GM10847 (cell line): ENCODE data around the gene SMAD6.

Experiments
- POLR2A ChIP-seq: IDR thresholded peaks from 2 replicates; pipeline ENCODE4 v1.6.1; 2011; ENCODE audit not compliant: insufficient read length; ENCODE audit errors: extremely low read depth

The SMAD6 gene

GRCh38 chr15:66721020-66721419 lies 19.0 kb downstream of the SMAD6 start:
- TF ChIP-seq POLR2A = no peak

- no peak for TF ChIP-seq POLR2A
These were observed 19.5 kb downstream of the SMAD6 start for GRCh38 chr15:66721501-66721937.

DNA sequence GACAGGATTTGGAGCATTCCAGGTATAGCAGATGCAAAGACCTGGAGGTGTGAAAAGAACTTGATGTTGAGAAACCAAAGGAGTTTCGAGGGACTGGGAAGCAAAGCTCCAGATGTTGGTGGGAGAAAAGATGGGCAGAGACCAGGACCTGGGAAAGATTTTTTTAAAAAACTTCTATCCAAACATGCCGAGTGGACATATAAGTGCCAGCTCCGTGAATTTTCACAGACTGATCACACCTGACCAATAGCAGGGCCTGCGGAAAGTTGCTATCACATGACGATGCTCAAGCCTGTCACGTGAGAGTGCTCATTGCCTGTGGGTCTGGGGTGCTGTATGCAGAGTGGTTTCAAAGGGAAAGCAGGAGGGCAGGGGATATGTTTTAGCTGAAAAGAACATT lies 19.9 kb downstream of the SMAD6 start:
- TF ChIP-seq POLR2A = no peak

DNA sequence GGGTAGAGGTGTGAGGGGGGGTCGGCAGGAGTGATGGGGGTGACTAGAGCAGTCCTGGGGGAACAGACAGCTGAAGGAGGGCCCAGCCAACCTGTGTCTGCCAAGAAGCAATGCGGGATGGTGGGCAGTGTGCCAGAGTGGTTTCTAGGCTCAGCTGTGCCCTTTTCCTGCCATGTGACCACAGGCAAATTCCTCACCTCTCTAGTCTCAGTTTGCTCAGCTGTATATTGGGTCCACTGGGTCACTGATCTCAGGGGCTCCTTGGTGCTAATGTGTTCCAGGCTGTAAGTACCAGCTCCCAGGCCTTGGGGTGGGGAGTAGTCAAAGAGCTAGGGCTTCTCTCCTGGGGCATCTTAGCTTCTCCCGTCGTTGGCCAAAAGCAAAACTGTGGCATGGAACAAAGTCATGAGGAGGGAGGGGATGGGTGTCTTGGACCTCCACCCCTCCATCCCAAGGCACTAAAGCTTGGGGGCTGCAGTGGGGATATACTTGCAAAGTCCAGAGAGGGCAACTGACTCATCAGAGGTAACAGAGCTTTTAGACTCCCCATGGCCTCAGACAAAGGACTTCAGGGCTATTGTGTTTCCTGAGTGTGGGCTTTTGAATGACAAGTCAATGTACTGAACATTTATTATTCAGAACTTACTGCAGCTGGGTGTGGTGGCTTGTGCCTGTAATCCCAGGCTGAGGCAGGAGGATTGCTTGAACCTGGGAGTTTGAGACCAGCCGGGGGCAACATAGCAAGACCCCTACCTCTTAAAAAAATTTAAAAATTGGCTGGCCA lies 20.9 kb downstream of the SMAD6 start:
- TF ChIP-seq POLR2A = no peak

GRCh38 chr15:66723826-66724731 lies 22.0 kb downstream of the SMAD6 start:
- TF ChIP-seq POLR2A = no peak

- TF ChIP-seq POLR2A = no peak
These were observed 22.9 kb downstream of the SMAD6 start for GRCh38 chr15:66724732-66725463.

DNA sequence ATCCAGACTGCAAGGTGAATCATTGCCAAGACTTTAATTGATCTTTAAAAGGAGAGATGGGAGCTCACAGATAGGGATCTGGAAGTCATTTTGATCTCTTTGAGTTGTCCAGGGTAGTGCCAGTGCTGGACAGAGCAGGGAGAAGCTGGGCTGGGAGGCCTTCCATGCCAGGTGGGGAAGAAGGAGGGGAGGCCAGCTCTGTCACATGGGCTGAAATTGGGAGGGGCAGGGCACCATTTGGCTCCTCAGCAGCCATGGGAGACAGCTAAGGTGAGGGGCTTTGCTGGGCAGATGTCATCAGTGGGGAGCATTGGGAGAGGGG lies 23.4 kb downstream of the SMAD6 start:
- no peak for TF ChIP-seq POLR2A

DNA sequence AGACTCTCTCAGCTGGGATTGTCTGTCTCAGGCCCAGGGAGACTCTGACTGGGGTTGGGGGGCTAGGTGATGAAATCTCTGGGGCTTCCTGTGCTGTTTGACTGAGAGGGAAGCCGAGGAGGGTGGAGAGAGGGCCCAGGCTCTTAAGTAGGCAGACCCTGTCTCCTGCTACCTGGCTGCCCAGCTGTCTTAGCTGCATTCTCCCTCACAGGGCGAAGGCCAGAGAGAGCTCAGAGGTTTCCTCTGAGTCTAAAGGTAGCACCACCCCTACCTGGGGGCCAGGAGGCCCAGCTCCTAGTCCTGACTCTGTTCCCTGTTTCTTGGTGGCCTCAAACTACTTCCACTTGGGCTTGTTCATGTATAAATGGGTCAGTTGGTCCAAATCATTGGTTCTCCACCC lies 24.4 kb downstream of the SMAD6 start:
- TF ChIP-seq POLR2A = no peak

- no peak for TF ChIP-seq POLR2A
These were observed 27.4 kb downstream of the SMAD6 start for GRCh38 chr15:66729331-66729951.

DNA sequence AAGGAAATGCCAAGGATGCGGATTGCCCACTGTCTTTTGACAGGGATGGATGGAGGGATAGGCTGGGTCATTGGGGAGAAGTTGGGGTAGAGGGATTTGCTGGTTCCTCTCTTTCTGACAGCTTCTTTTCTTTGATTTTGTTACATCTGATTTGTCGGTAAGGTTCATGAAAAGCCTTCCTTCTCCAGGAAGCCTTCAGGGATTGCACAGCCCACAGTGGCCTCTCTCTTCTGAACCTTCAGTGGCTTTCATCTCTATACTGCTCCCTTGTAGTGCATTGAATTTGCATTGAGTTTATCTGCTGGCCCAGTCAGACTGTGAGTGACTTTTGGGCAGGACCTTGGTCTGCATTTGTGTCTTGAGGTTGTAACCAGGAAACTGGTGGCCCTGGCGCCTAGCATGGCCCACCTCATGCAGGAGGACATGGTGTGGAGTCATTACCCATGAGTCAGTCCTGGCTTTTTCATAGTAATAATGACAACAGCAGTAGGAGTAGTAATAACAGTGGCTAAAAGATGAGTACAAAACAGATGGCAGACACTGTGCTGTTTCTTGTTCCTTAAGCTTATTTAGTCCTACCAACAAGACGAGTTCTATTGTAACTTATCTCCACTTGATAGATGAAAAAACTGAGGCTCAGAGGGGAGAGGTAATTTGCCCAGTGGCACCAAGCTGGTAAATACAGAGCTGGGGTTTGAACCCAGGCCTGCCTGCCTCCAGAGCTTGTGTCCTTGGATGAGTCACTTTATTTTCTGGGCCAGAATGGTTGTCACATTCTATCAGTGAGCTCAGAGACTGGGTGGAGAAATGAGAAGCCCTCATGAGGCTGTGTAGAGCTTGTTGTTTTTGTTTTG lies 28.4 kb downstream of the SMAD6 start:
- TF ChIP-seq POLR2A = no peak

- TF ChIP-seq POLR2A = no peak
These were observed 31.9 kb downstream of the SMAD6 start for GRCh38 chr15:66733976-66734375.

- TF ChIP-seq POLR2A = no peak
These were observed 33.2 kb downstream of the SMAD6 start for GRCh38 chr15:66734961-66735908.

GRCh38 chr15:66735909-66736305 lies 33.9 kb downstream of the SMAD6 start:
- no peak for TF ChIP-seq POLR2A
